PC-9 (cell line): Measurements from ENCODE around the gene CMSS1. TPM values are rescaled to one million over a fixed set of nuclear protein-coding genes. Genes with fewer than 3 reads are reported as not detected.

Experiments
- BruUV-seq: library from RNA; stranded (reverse); fragments of 400-500 nt; replicated peaks from 2 replicates; lab custom pipeline; 2021; lab: Mats Ljungman, UMichigan
- CTCF ChIA-PET: fragments of 300-600 bp; sonication (Branson Sonifier 250); formaldehyde crosslinking; loops from one replicate; lab custom pipeline; 2022; ENCODE audit warnings: antibody characterized with exemption; lab: Charles Lee
- POLR2A ChIA-PET: fragments of 300-600 bp; sonication (Branson Sonifier 250); formaldehyde crosslinking; loops from one replicate; lab custom pipeline; 2022; ENCODE audit warnings: antibody characterized with exemption; ENCODE audit not compliant: unreplicated experiment; lab: Charles Lee
- DNase-seq, 2 experiments: peaks; one replicate each; pipeline versions ENCODE4 v3.0.0 to v3.0.0-alpha.2; 2015 to 2022; ENCODE audit warnings: mixed read lengths in 1 of 2
- H2AFZ ChIP-seq: fragments of 200-600 bp; sonication (generic); 2 replicates; pipeline ENCODE4 v1.8.1; 2017; ENCODE audit warnings: antibody characterized with exemption
- H3F3A ChIP-seq: fragments of 200-600 bp; sonication (generic); 2 replicates; pipeline ENCODE4 v1.8.1; 2017; ENCODE audit warnings: antibody characterized with exemption, mild to moderate bottlenecking, low read depth; ENCODE audit not compliant: insufficient read depth
- H3K27ac ChIP-seq: fragments of 200-600 bp; sonication (generic); 2 replicates; pipeline ENCODE4 v1.6.1; 2016; ENCODE audit warnings: mixed run types
- H3K27me3 ChIP-seq: fragments of 200-600 bp; sonication (generic); 2 replicates; pipeline ENCODE4 v1.6.1; 2016; ENCODE audit warnings: low read depth, mixed run types; ENCODE audit not compliant: insufficient read depth
- H3K36me3 ChIP-seq: fragments of 200-600 bp; sonication (generic); 2 replicates; pipeline ENCODE4 v1.6.1; 2016; ENCODE audit warnings: low read depth, mixed run types
- H3K4me1 ChIP-seq: fragments of 200-600 bp; sonication (generic); replicated peaks from 2 replicates; pipeline ENCODE4 v1.6.1; 2016; ENCODE audit warnings: mixed run types; ENCODE audit not compliant: insufficient read depth
- H3K4me2 ChIP-seq: fragments of 200-600 bp; sonication (generic); 2 replicates; pipeline ENCODE4 v1.6.1; 2017; ENCODE audit warnings: mixed run types
- H3K4me3 ChIP-seq: fragments of 200-600 bp; sonication (generic); 2 replicates; pipeline ENCODE4 v1.6.1; 2016; ENCODE audit warnings: mixed run types
- H3K79me2 ChIP-seq: fragments of 200-600 bp; sonication (generic); 2 replicates; pipeline ENCODE4 v1.6.1; 2017; ENCODE audit warnings: low read depth, mixed run types
- H3K9me2 ChIP-seq: fragments of 200-600 bp; sonication (generic); 2 replicates; pipeline ENCODE4 v1.8.1; 2017; ENCODE audit warnings: mild to moderate bottlenecking; ENCODE audit not compliant: insufficient read depth
- H3K9me3 ChIP-seq: fragments of 200-600 bp; sonication (generic); 2 replicates; pipeline ENCODE4 v1.8.1; 2016; ENCODE audit warnings: low read depth; ENCODE audit not compliant: insufficient read depth
- H4K20me1 ChIP-seq: fragments of 200-600 bp; sonication (generic); 2 replicates; pipeline ENCODE4 v1.8.1; 2017; ENCODE audit not compliant: insufficient read depth
- CTCF ChIP-seq: fragments of 200-600 bp; sonication (generic); conservative IDR thresholded peaks from 2 replicates; pipeline ENCODE4 v1.6.1; 2017; ENCODE audit warnings: mixed run types, antibody characterized with exemption, mild to moderate bottlenecking, moderate library complexity
- EZH2 ChIP-seq: fragments of 200-600 bp; sonication (generic); IDR thresholded peaks from 2 replicates; pipeline ENCODE4 v1.8.0; 2017; ENCODE audit warnings: antibody characterized with exemption, low read depth
- intact Hi-C: fragments of 100-400 bp; cut with micrococcal nuclease; formaldehyde crosslinking; loops from one replicate; pipeline ENCODE4 v1.10.0; 2022; ENCODE audit not compliant: unreplicated experiment
- total RNA-seq: library from RNA; stranded (reverse); gene quantifications from 2 replicates; pipeline ENCODE4 v1.2.3, GENCODE V29; 2021

The CMSS1 gene
- total RNA-seq, 1 experiment from 2014 or later, result 98.9 TPM

- no peaks in the 10 kb centered on the region for H3F3A ChIP-seq
- no peaks in the 10 kb centered on the region for H3K27me3 ChIP-seq
- no peaks in the 10 kb centered on the region for H3K4me1 ChIP-seq
- H4K20me1 ChIP-seq, result no peaks in the 10 kb centered on the region
- TF ChIP-seq CTCF (no peak), EZH2 (no peak)
- no peaks in the 10 kb centered on the region for H3K36me3 ChIP-seq
- H3K4me3 ChIP-seq, result no peak overlapping the region
- POLR2A ChIA-PET, result no interaction called here
- intact Hi-C loops, result no loop called here
- CTCF ChIA-PET, result interaction anchor here (0.6 kb wide), 1 partner anchor 14 kb away, joined by 3 read pairs; no protein-coding TSS in a partner anchor
- BruUV-seq, result no TSS peak
- H3K9me2 ChIP-seq, result peaks cover 4% of the 10 kb centered on the region; the same call in 1 of the 2 replicates
- no peak overlapping the region for H3K4me2 ChIP-seq
- DNase-seq, result no peak
- no peak overlapping the region for H2AFZ ChIP-seq
- no peak overlapping the region for H3K27ac ChIP-seq
- no peaks in the 10 kb centered on the region for H3K79me2 ChIP-seq
- H3K9me3 ChIP-seq, result no peaks in the 10 kb centered on the region
Measured at GRCh38 chr3:100080573-100080972, 262.9 kb downstream of the CMSS1 start.

GRCh38 chr3:100081311-100081710, 263.6 kb downstream of the CMSS1 start:
- H2AFZ ChIP-seq, result no peak overlapping the region
- H3K9me2 ChIP-seq, result peaks cover 4% of the 10 kb centered on the region; the same call in 1 of the 2 replicates
- TF ChIP-seq CTCF (no peak), EZH2 (no peak)
- H3K36me3 ChIP-seq, result no peaks in the 10 kb centered on the region
- DNase-seq, result no peak
- H3K27me3 ChIP-seq, result no peaks in the 10 kb centered on the region
- no peak overlapping the region for H3K4me2 ChIP-seq
- no peak overlapping the region for H3K4me3 ChIP-seq
- BruUV-seq, result no TSS peak
- H4K20me1 ChIP-seq, result no peaks in the 10 kb centered on the region
- no peak overlapping the region for H3K27ac ChIP-seq
- ChIA-PET POLR2A (no interaction called here), CTCF (no interaction called here)
- no peaks in the 10 kb centered on the region for H3K79me2 ChIP-seq
- no peaks in the 10 kb centered on the region for H3K4me1 ChIP-seq
- intact Hi-C loops, result no loop called here
- no peaks in the 10 kb centered on the region for H3K9me3 ChIP-seq
- no peaks in the 10 kb centered on the region for H3F3A ChIP-seq

GRCh38 chr3:100081986-100082692, 264.5 kb downstream of the CMSS1 start:
- H3K79me2 ChIP-seq, result no peaks in the 10 kb centered on the region
- no TSS peak for BruUV-seq
- POLR2A ChIA-PET, result no interaction called here
- no peaks in the 10 kb centered on the region for H3K9me3 ChIP-seq
- H3K27me3 ChIP-seq, result no peaks in the 10 kb centered on the region
- no peak overlapping the region for H3K27ac ChIP-seq
- H3K4me3 ChIP-seq, result no peak overlapping the region
- H2AFZ ChIP-seq, result no peak overlapping the region
- no peak for DNase-seq
- H3F3A ChIP-seq, result no peaks in the 10 kb centered on the region
- H4K20me1 ChIP-seq, result no peaks in the 10 kb centered on the region
- no peaks in the 10 kb centered on the region for H3K36me3 ChIP-seq
- no peak overlapping the region for H3K4me2 ChIP-seq
- CTCF ChIA-PET, result no interaction called here
- no peak for TF ChIP-seq EZH2
- no peak for TF ChIP-seq CTCF
- intact Hi-C loops, result no loop called here
- no peaks in the 10 kb centered on the region for H3K4me1 ChIP-seq
- peaks cover 4% of the 10 kb centered on the region; the same call in 1 of the 2 replicates for H3K9me2 ChIP-seq
